Muscle layer of duodenum (tissue), 2 donors: ENCODE results near the gene DMD.
A peak's percentile ranks its signal among the peaks of the same experiment; 100 is the strongest.

Experiments used
- H3K27ac ChIP-seq: one replicate; pipeline ENCODE4 v1.7.0; 2013; ENCODE audit warnings: mild to moderate bottlenecking, low read length
- H3K27me3 ChIP-seq: one replicate; pipeline ENCODE4 v1.7.0; 2013; ENCODE audit warnings: low read depth, mild to moderate bottlenecking, control low read depth, low read length
- H3K36me3 ChIP-seq, 2 donors: one replicate each; pipeline ENCODE4 v1.7.0; 2013; ENCODE audit warnings: low read length in 2 of 2, control low read depth in 1 of 2, mild to moderate bottlenecking in 1 of 2; ENCODE audit not compliant: insufficient read depth in 2 of 2, control insufficient read depth in 1 of 2
- H3K4me1 ChIP-seq, 2 donors: one replicate each; pipeline ENCODE4 v1.7.0; 2013; ENCODE audit warnings: low read length in 2 of 2, mild to moderate bottlenecking in 2 of 2, control low read depth in 1 of 2, moderate library complexity in 1 of 2; ENCODE audit not compliant: insufficient read depth in 2 of 2, control insufficient read depth in 1 of 2
- H3K4me3 ChIP-seq, 2 donors: one replicate each; pipeline ENCODE4 v1.7.0; 2013; ENCODE audit warnings: low read length in 2 of 2, low read depth in 1 of 2, mild to moderate bottlenecking in 1 of 2
- H3K9me3 ChIP-seq, 2 donors: one replicate each; pipeline ENCODE4 v1.7.0; 2013; ENCODE audit warnings: low read length in 2 of 2, control low read depth in 1 of 2, mild to moderate bottlenecking in 1 of 2; ENCODE audit not compliant: control insufficient read depth in 1 of 2
- donor health status: healthy.

Gene DMD

GRCh38 chrX:31287861-31288260 lies 1923.5 kb downstream of the DMD start:
- Histone ChIP-seq H3K4me3 (no peak overlapping the region), H3K9me3 (no peaks in the 10 kb centered on the region), H3K36me3 (no peaks in the 10 kb centered on the region), H3K4me1 (no peaks in the 10 kb centered on the region), H3K27me3 (no peaks in the 10 kb centered on the region), H3K27ac (no peak overlapping the region)

- H3K27ac ChIP-seq, result no peak overlapping the region
- no peaks in the 10 kb centered on the region for H3K9me3 ChIP-seq
- H3K4me3 ChIP-seq, result no peak overlapping the region
- H3K4me1 ChIP-seq, result no peaks in the 10 kb centered on the region
- no peaks in the 10 kb centered on the region for H3K36me3 ChIP-seq
- no peaks in the 10 kb centered on the region for H3K27me3 ChIP-seq
Observed at GRCh38 chrX:31280580-31280979, 1930.8 kb downstream of the DMD start.

DNA sequence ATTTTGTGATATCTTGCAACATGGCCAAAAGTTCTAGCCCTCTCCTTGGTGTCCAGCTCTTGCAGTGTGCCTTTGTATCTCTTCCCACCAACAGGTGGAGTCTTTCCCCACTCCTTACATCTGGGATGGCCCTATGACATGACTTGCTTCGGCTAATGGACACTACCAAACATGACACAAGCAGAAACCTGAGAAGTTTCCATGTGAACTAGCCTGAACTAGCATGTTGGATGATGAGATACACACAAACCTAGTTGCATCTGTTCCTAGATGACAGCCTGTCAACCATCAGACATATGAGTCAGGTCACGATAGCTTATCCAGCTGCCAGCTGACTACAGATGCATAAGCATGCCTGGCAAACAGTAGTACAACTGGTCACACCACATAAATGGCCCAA lies 1932.0 kb downstream of the DMD start:
- H3K36me3 ChIP-seq, result no peaks in the 10 kb centered on the region
- no peak overlapping the region for H3K4me3 ChIP-seq
- H3K4me1 ChIP-seq, result no peaks in the 10 kb centered on the region
- no peaks in the 10 kb centered on the region for H3K27me3 ChIP-seq
- H3K27ac ChIP-seq, result no peak overlapping the region
- H3K9me3 ChIP-seq, result no peaks in the 10 kb centered on the region

DNA sequence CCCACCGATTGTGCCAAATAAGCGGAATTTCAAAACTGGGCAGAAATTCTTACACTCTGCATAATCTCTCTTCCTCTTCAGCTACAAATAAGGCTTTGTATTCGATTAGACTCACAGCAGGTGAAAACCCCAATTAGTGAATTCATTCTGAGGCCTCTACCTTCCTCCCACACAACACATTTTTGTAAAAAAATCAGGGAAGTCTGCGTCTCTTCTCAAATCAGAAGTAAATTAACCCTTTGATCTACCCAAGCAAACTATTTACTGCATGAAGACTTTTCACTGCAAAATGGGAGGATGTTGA lies 1938.9 kb downstream of the DMD start:
- H3K36me3 ChIP-seq, result no peaks in the 10 kb centered on the region
- H3K27ac ChIP-seq, result no peak overlapping the region
- H3K27me3 ChIP-seq, result no peaks in the 10 kb centered on the region

DNA sequence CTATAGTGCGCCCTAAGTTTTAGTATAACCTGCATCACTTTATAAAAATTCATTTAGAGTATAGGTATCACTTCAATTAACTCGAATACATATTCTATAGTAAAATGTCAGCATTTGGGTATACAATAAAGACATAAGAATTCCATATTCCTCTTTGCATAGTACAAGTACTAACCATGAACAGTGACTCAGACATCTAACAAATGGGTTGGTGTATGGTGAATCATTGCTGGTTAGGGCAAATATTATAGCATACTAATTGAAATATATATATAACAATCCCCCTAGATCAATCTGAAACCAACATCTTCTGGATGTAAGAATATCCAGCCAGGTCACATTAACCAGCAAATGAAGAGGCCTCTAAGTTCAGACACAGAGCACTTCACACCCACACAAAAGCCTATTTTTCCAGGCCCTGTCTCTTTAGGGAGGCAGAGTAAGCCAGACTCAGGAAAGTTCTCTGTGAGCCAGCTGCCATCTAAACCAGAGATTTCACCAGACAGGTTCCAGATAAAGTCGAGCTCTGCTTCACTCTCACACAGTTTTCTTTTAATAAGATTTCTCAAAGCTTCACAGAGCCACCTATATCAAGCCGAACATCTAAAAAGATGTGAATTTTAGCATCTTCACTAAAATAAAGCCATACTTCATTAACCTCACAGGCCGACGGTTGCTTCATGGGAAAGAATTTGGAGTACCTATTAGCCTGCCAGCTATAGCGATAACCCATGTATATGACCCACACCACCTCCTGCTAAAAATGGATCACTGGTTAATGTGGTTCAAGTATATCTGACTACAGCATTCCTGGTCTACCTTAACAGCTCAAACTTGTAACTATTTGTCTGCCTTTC lies 1939.5 kb downstream of the DMD start:
- Histone ChIP-seq H3K4me1 (no peaks in the 10 kb centered on the region), H3K4me3 (no peak overlapping the region), H3K9me3 (no peaks in the 10 kb centered on the region), H3K27ac (no peak overlapping the region), H3K27me3 (no peaks in the 10 kb centered on the region), H3K36me3 (no peaks in the 10 kb centered on the region)

More for the DNA sequence above, 1938.9 kb downstream of the DMD start:
- Histone ChIP-seq H3K4me1 (no peaks in the 10 kb centered on the region), H3K4me3 (no peak overlapping the region), H3K9me3 (no peaks in the 10 kb centered on the region)

DNA sequence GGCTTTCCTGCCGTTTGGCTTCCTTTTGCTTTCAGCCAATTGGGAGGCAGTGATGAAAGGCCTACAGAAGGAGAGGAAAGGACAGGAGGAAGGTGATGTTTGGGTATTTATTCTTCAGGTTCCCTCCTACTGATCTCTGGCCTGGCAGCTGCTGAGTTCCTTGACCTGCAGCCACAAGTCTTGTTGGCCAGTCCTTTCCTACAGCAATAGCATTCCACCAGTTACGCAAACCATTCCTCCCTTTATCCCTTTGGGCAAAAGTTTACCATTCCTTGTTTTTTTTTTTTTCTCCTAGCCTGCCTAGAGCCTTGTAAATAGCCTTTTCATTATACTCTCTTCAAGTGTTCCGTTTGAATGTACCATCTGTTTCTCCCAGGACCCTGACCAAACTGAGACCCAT lies 1941.4 kb downstream of the DMD start:
- Histone ChIP-seq H3K27me3 (no peaks in the 10 kb centered on the region), H3K36me3 (no peaks in the 10 kb centered on the region), H3K9me3 (no peaks in the 10 kb centered on the region), H3K4me1 (no peaks in the 10 kb centered on the region), H3K27ac (no peak overlapping the region), H3K4me3 (no peak overlapping the region)

- H3K4me3 ChIP-seq, result no peak overlapping the region
- no peaks in the 10 kb centered on the region for H3K27me3 ChIP-seq
- H3K27ac ChIP-seq, result no peak overlapping the region
- H3K4me1 ChIP-seq, result no peaks in the 10 kb centered on the region
- no peaks in the 10 kb centered on the region for H3K36me3 ChIP-seq
- H3K9me3 ChIP-seq, result no peaks in the 10 kb centered on the region
Observed at GRCh38 chrX:31268359-31268758, 1943.0 kb downstream of the DMD start.

DNA sequence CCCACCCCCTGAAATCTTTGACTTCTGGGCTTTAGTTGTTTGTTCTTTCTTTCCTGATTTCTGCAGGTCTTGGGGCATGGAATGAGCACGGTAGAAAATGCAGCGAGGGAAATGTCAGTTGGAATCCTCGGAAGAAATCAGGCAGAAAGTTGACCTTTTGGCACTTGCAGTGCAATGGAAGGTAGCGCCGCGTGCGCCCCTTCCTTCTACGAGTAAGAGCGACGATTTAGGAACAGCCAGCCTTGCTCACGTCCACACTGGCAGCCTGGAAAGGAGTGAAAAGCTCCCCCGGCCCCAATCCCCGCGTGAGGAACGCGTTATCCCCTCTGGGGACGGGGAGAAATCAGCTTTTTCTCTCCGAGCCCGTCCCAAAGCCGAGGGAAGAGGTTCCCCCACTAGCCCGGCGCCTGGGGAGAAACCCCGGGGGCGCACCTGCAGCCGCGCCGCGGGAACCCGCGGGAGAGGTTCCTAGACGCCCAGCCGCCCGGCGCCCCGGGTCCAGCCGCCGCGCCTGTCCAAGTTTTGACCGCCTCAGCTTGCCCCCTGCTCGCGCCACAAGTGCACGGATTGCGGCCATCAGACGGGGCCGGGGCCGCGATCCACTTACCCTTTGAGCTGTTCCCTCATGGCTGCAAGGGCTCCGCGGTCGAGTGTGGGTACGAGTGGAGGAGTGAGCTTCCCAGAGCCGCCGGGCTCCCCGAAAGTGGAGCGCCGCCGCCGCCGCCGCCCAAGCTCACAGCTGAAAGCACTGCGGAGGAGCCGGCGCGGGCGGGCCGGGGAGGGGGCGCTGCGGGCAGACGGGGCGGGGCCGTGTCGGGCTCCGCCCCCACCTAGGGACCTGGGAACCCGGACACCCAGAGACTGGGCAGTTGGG lies 1944.9 kb downstream of the DMD start:
- Histone ChIP-seq H3K27me3 (no peaks in the 10 kb centered on the region), H3K36me3 (no peaks in the 10 kb centered on the region), H3K9me3 (no peaks in the 10 kb centered on the region), H3K27ac (no peak overlapping the region), H3K4me1 (no peaks in the 10 kb centered on the region), H3K4me3 (peak overlapping the region; percentile 50 to 70)

DNA sequence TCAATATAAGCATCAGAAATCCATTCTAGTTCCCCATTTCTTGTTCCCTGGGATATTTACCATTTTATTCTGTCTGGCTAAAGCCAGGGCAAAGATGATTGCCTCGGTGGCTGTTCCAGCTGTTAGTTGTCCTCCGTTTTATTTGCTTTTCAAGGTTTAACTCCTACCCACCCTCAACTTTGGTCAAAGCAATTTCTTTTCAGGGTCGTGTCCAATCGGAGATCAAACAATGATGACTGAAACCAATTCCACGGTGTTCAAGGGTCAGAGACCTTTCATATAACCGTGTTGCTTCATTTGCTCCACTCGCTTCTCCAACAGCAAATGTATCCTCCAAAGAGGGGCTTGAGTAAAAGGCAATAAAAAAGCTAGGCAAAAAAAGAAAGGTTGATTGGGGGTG lies 1946.0 kb downstream of the DMD start:
- Histone ChIP-seq H3K4me1 (no peaks in the 10 kb centered on the region), H3K27me3 (no peaks in the 10 kb centered on the region), H3K27ac (no peak overlapping the region), H3K9me3 (no peaks in the 10 kb centered on the region), H3K4me3 (peak overlapping the region in 1 of 2 donors; percentile 27), H3K36me3 (no peaks in the 10 kb centered on the region)

DNA sequence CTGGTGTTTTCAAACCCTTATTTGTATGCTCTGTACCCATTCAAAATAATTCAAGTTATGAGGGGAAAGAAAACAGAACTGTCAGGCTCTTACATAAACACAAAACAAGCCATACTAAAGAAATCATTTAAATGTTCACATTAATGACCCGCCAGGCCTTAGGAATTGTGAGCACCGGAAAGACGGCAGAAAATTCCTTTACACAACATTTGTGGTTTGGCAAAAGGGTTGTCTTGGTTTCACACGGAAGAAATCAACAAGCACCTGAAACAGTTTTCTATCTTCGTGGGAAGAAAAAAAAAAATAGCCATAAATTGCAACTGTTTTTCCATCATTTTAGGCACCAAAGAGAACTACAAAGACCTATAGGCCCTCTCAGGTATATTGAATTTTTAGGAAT lies 1951.0 kb downstream of the DMD start:
- Histone ChIP-seq H3K4me1 (no peaks in the 10 kb centered on the region), H3K36me3 (no peaks in the 10 kb centered on the region), H3K9me3 (no peaks in the 10 kb centered on the region), H3K27me3 (no peaks in the 10 kb centered on the region), H3K27ac (no peak overlapping the region), H3K4me3 (no peak overlapping the region)

- Histone ChIP-seq H3K9me3 (no peaks in the 10 kb centered on the region), H3K27ac (no peak overlapping the region), H3K27me3 (no peaks in the 10 kb centered on the region), H3K4me3 (no peak overlapping the region), H3K4me1 (no peaks in the 10 kb centered on the region), H3K36me3 (no peaks in the 10 kb centered on the region)
Observed at GRCh38 chrX:31258166-31258565, 1953.2 kb downstream of the DMD start.
